Stimulated activated memory B cell treated with anti-CD40 and anti-IgM and Interleukin-4, amounts not matched to agents 10 μg/mL and 1 μg/mL and 100 μg/mL, for 72 hours (primary cell): ENCODE results near the gene RAB37.

Experiments
- ATAC-seq: fragments of 150-1000 bp; cut with Tn5 transposase; 2 replicates; pipeline ENCODE4 v1.10.0; 2021
- H3K27ac Mint-ChIP-seq: one replicate; pipeline ENCODE4 v1.8.0; 2022; ENCODE audit warnings: mild to moderate bottlenecking, mixed read lengths
- H3K27me3 Mint-ChIP-seq: one replicate; pipeline ENCODE4 v1.8.0; 2022; ENCODE audit warnings: mixed read lengths
- H3K36me3 Mint-ChIP-seq: one replicate; pipeline ENCODE4 v1.8.0; 2022; ENCODE audit warnings: mixed read lengths
- H3K4me1 Mint-ChIP-seq: one replicate; pipeline ENCODE4 v1.8.0; 2022; ENCODE audit warnings: mixed read lengths
- H3K4me3 Mint-ChIP-seq: one replicate; pipeline ENCODE4 v1.8.0; 2022; ENCODE audit warnings: mild to moderate bottlenecking, moderate library complexity, mixed read lengths
- H3K9me3 Mint-ChIP-seq: one replicate; pipeline ENCODE4 v1.8.0; 2022; ENCODE audit warnings: mixed read lengths

RAB37 gene

GRCh38 chr17:74760404-74761105 lies 23.5 kb downstream of the RAB37 start:
- Mint-ChIP-seq H3K4me3 (no peak overlapping the region), H3K9me3 (no peaks in the 10 kb centered on the region), H3K27ac (no peak overlapping the region), H3K36me3 (no peaks in the 10 kb centered on the region), H3K27me3 (no peaks in the 10 kb centered on the region), H3K4me1 (peaks cover 54% of the 10 kb centered on the region)
- no peak for ATAC-seq

GRCh38 chr17:74761419-74761818 lies 24.4 kb downstream of the RAB37 start:
- no peak for ATAC-seq
- Mint-ChIP-seq H3K27ac (no peak overlapping the region), H3K9me3 (no peaks in the 10 kb centered on the region), H3K4me1 (peaks cover 53% of the 10 kb centered on the region), H3K27me3 (no peaks in the 10 kb centered on the region), H3K36me3 (no peaks in the 10 kb centered on the region), H3K4me3 (no peak overlapping the region)

- no peak for ATAC-seq
- no peaks in the 10 kb centered on the region for H3K27me3 Mint-ChIP-seq
- H3K4me1 Mint-ChIP-seq: peaks cover 50% of the 10 kb centered on the region
- H3K36me3 Mint-ChIP-seq: peaks cover 4% of the 10 kb centered on the region
- H3K27ac Mint-ChIP-seq: no peak overlapping the region
- no peaks in the 10 kb centered on the region for H3K9me3 Mint-ChIP-seq
- H3K4me3 Mint-ChIP-seq: no peak overlapping the region
These were observed 24.9 kb downstream of the RAB37 start for GRCh38 chr17:74761931-74762330.

GRCh38 chr17:74763565-74764387 lies 26.7 kb downstream of the RAB37 start:
- no peak for ATAC-seq
- Mint-ChIP-seq H3K9me3 (no peaks in the 10 kb centered on the region), H3K4me3 (no peak overlapping the region), H3K27me3 (no peaks in the 10 kb centered on the region), H3K27ac (peak overlapping the region; percentile 47), H3K36me3 (peaks cover 10% of the 10 kb centered on the region), H3K4me1 (peaks cover 31% of the 10 kb centered on the region)

- Mint-ChIP-seq H3K9me3 (no peaks in the 10 kb centered on the region), H3K4me1 (peaks cover 21% of the 10 kb centered on the region), H3K36me3 (peaks cover 17% of the 10 kb centered on the region), H3K27me3 (no peaks in the 10 kb centered on the region), H3K4me3 (no peak overlapping the region), H3K27ac (no peak overlapping the region)
- ATAC-seq: no peak
These were observed 27.8 kb downstream of the RAB37 start for GRCh38 chr17:74764751-74765286.

GRCh38 chr17:74766413-74766812 lies 29.4 kb downstream of the RAB37 start:
- no peak for ATAC-seq
- Mint-ChIP-seq H3K27ac (peak overlapping the region; percentile 11), H3K9me3 (no peaks in the 10 kb centered on the region), H3K4me3 (no peak overlapping the region), H3K27me3 (no peaks in the 10 kb centered on the region), H3K4me1 (peaks cover 24% of the 10 kb centered on the region), H3K36me3 (peaks cover 25% of the 10 kb centered on the region)

- Mint-ChIP-seq H3K4me3 (no peak overlapping the region), H3K9me3 (no peaks in the 10 kb centered on the region), H3K4me1 (peaks cover 24% of the 10 kb centered on the region), H3K27me3 (no peaks in the 10 kb centered on the region), H3K27ac (peak overlapping the region; percentile 11), H3K36me3 (peaks cover 32% of the 10 kb centered on the region)
- ATAC-seq: no peak
These were observed 30.1 kb downstream of the RAB37 start for GRCh38 chr17:74767111-74767516.

- ATAC-seq: no peak
- Mint-ChIP-seq H3K9me3 (no peaks in the 10 kb centered on the region), H3K27ac (peak overlapping the region; percentile 11), H3K27me3 (no peaks in the 10 kb centered on the region), H3K4me3 (no peak overlapping the region), H3K4me1 (peaks cover 28% of the 10 kb centered on the region), H3K36me3 (peaks cover 43% of the 10 kb centered on the region)
These were observed 31.2 kb downstream of the RAB37 start for GRCh38 chr17:74768069-74768762.

GRCh38 chr17:74768763-74769114 lies 31.7 kb downstream of the RAB37 start:
- no peak for ATAC-seq
- no peak overlapping the region for H3K4me3 Mint-ChIP-seq
- peaks cover 46% of the 10 kb centered on the region for H3K36me3 Mint-ChIP-seq
- H3K27ac Mint-ChIP-seq: peak overlapping the region; percentile 11
- H3K27me3 Mint-ChIP-seq: no peaks in the 10 kb centered on the region
- peaks cover 24% of the 10 kb centered on the region for H3K4me1 Mint-ChIP-seq
- H3K9me3 Mint-ChIP-seq: no peaks in the 10 kb centered on the region

- ATAC-seq: no peak
- no peaks in the 10 kb centered on the region for H3K9me3 Mint-ChIP-seq
- peaks cover 46% of the 10 kb centered on the region for H3K36me3 Mint-ChIP-seq
- H3K27ac Mint-ChIP-seq: peak overlapping the region; percentile 61
- H3K4me3 Mint-ChIP-seq: no peak overlapping the region
- H3K4me1 Mint-ChIP-seq: peaks cover 24% of the 10 kb centered on the region
- no peaks in the 10 kb centered on the region for H3K27me3 Mint-ChIP-seq
These were observed 32.3 kb downstream of the RAB37 start for GRCh38 chr17:74769266-74769855.

- H3K4me3 Mint-ChIP-seq: no peak overlapping the region
- H3K36me3 Mint-ChIP-seq: peaks cover 46% of the 10 kb centered on the region
- H3K4me1 Mint-ChIP-seq: peaks cover 24% of the 10 kb centered on the region
- H3K27ac Mint-ChIP-seq: peak overlapping the region; percentile 61
- H3K9me3 Mint-ChIP-seq: no peaks in the 10 kb centered on the region
- ATAC-seq: peak; percentile 10
- H3K27me3 Mint-ChIP-seq: no peaks in the 10 kb centered on the region
These were observed 32.9 kb downstream of the RAB37 start for GRCh38 chr17:74769856-74770497.

GRCh38 chr17:74770498-74771318 lies 33.7 kb downstream of the RAB37 start:
- no peaks in the 10 kb centered on the region for H3K9me3 Mint-ChIP-seq
- H3K36me3 Mint-ChIP-seq: peaks cover 50% of the 10 kb centered on the region
- H3K4me3 Mint-ChIP-seq: no peak overlapping the region
- peak overlapping the region; percentile 61 for H3K27ac Mint-ChIP-seq
- H3K4me1 Mint-ChIP-seq: peaks cover 30% of the 10 kb centered on the region
- ATAC-seq: peak; percentile 83
- H3K27me3 Mint-ChIP-seq: no peaks in the 10 kb centered on the region

- Mint-ChIP-seq H3K9me3 (no peaks in the 10 kb centered on the region), H3K27me3 (no peaks in the 10 kb centered on the region), H3K27ac (no peak overlapping the region), H3K4me3 (no peak overlapping the region), H3K4me1 (peaks cover 37% of the 10 kb centered on the region), H3K36me3 (peaks cover 55% of the 10 kb centered on the region)
- ATAC-seq: no peak
These were observed 34.4 kb downstream of the RAB37 start for GRCh38 chr17:74771319-74771914.

- Mint-ChIP-seq H3K36me3 (peaks cover 50% of the 10 kb centered on the region), H3K27me3 (no peaks in the 10 kb centered on the region), H3K9me3 (no peaks in the 10 kb centered on the region), H3K4me3 (no peak overlapping the region), H3K4me1 (peaks cover 43% of the 10 kb centered on the region), H3K27ac (peak overlapping the region; percentile 27)
- ATAC-seq: no peak
These were observed 35.0 kb downstream of the RAB37 start for GRCh38 chr17:74772053-74772452.
